MM.1S (cell line): ENCODE data around the gene COL11A1.

Source experiments
- CTCF ChIP-seq: fragments of 300-600 bp; sonication (generic); IDR thresholded peaks from 2 replicates; pipeline ENCODE4 v1.5.1; 2016; ENCODE audit warnings: antibody characterized with exemption, low read length, mixed read lengths
- EZH2 ChIP-seq: fragments of 300-600 bp; sonication (generic); optimal IDR thresholded peaks from 2 replicates; pipeline ENCODE3; 2017; ENCODE audit warnings: low read depth, mild to moderate bottlenecking, antibody characterized with exemption, low read length, mixed read lengths
- EZH2phosphoT487 ChIP-seq: fragments of 300-600 bp; sonication (generic); IDR thresholded peaks from 2 replicates; pipeline ENCODE4 v1.6.1; 2018; ENCODE audit warnings: antibody characterized with exemption, low read length

- TF ChIP-seq CTCF (no peak), EZH2 (no peak), EZH2phosphoT487 (no peak)
Measured at GRCh38 chr1:102886638-102887037, 221.7 kb downstream of the COL11A1 start.
